ENCODE data around the gene SPATA2L. TPM values are rescaled to one million over a fixed set of nuclear protein-coding genes. Genes with fewer than 3 reads are reported as not detected.
A peak's percentile ranks its signal among the peaks of the same experiment; 100 is the strongest.

The SPATA2L gene
- total and polyA plus RNA-seq, 2 of the 8 experiments (the other 6 are each of a cell fraction or from before 2014, with no cell fraction given): 9.3 to 12.5 TPM

DNA sequence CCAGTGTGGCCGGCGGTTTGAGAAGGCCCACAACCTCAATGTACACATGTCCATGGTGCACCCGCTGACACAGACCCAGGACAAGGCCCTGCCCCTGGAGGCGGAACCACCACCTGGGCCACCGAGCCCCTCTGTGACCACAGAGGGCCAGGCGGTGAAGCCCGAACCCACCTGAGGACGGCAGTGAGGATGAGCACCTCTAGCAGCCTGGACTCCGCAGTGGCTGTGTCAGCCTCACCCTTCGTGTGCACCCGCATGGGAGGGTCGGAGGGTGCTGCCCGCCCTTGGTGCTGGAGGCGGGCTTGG is 36.5 kb upstream of the SPATA2L start:
- Histone ChIP-seq H3K27ac (ENCODE audit: low read depth, low read length) (no peak overlapping the region), H2BK15ac (ENCODE audit: low read length) (no peak overlapping the region), H4K20me1 (replicated peaks in 1 of 2; ENCODE audit: control insufficient read depth in 1 of 2, insufficient read depth in 2 of 2, low read length in 2 of 2) (peaks cover 3 to 8% of the 10 kb centered on the region in 2 experiments), H4K5ac (ENCODE audit: insufficient read length, low read depth, low read length) (no peak overlapping the region), H2BK120ac (replicated peaks; ENCODE audit: low read depth, low read length) (no peak overlapping the region), H3K4me3 (ENCODE audit: extremely low read depth in 1 of 4, insufficient read depth in 2 of 4, low read depth in 3 of 4, low read length in 4 of 4) (no peak overlapping the region), H2BK5ac (ENCODE audit: low read depth, low read length) (no peak overlapping the region), H4K91ac (replicated peaks; ENCODE audit: insufficient read length, low read length) (no peak overlapping the region), H3K23me2 (ENCODE audit: low read depth, low read length) (no peaks in the 10 kb centered on the region), H3K4me2 (ENCODE audit: insufficient read depth in 1 of 2, low read depth in 2 of 2, low read length in 2 of 2) (no peak overlapping the region), H3K79me1 (ENCODE audit: low read depth, low read length) (peaks cover 2% of the 10 kb centered on the region; the same call in 1 of the 2 replicates), H2AK5ac (ENCODE audit: low read depth, low read length) (no peak overlapping the region), H3K14ac (ENCODE audit: insufficient read length) (no peak overlapping the region), H3K9ac (replicated peaks in 1 of 4; ENCODE audit: extremely low read depth in 1 of 4, low read depth in 3 of 4, low read length in 3 of 4) (no peak overlapping the region), H3K79me2 (ENCODE audit: control insufficient read depth in 1 of 2, insufficient read depth in 2 of 2, low read length in 2 of 2) (no peaks in the 10 kb centered on the region), H2BK20ac (ENCODE audit: low read length) (no peak overlapping the region), H3K36me3 (ENCODE audit: control insufficient read depth in 2 of 4, insufficient read depth in 4 of 4, low read length in 3 of 4) (peaks cover 26 to 63% (median 48%) of the 10 kb centered on the region in 4 experiments), H3K9me3 (ENCODE audit: insufficient read depth in 2 of 2, low read depth in 1 of 2, low read length in 1 of 2) (no peaks in the 10 kb centered on the region), H3K18ac (ENCODE audit: extremely low read depth, low read length) (no peak overlapping the region), H3K23ac (ENCODE audit: insufficient read length) (no peak overlapping the region), H2AFZ (ENCODE audit: low read length) (no peak overlapping the region), H3K4me1 (replicated peaks in 1 of 4; ENCODE audit: control insufficient read depth in 3 of 4, insufficient read depth in 4 of 4, low read length in 3 of 4) (no peaks in the 10 kb centered on the region), H3K4ac (replicated peaks; ENCODE audit: insufficient read length, low read depth, low read length) (no peak overlapping the region), H2BK12ac (ENCODE audit: low read depth, low read length) (no peak overlapping the region), H3K27me3 (replicated peaks in 1 of 4; ENCODE audit: control insufficient read depth in 3 of 4, extremely low read depth in 1 of 4, insufficient read depth in 3 of 4, low read length in 3 of 4) (no peaks in the 10 kb centered on the region), H4K8ac (ENCODE audit: extremely low read depth, insufficient read depth, low read length) (peak overlapping the region; percentile 45; the same call in 1 of the 2 replicates), H3K56ac (replicated peaks; ENCODE audit: insufficient read length, low read depth, low read length) (no peak overlapping the region)
- CTCF ChIA-PET (ENCODE audit: partially characterized antibody): interaction anchor here (0.8 to 7.8 kb wide), 5 partner anchors 19 to 170 kb away, joined by 3 to 69 read pairs (median 6); no protein-coding TSS in a partner anchor
- POLR2A ChIA-PET (ENCODE audit: partially characterized antibody): interaction anchor here (0.6 to 16.1 kb wide), 8 partner anchors 9 to 179 kb away, joined by 3 to 193 read pairs (median 4); no protein-coding TSS in a partner anchor
- 85% methylated on average over 14 of the region's 14 CpGs; no CpG with 5 or more reads in 1 of the 2 experiments for WGBS, 2 experiments (ENCODE audit: extremely low coverage in 1 of 2, insufficient coverage in 1 of 2, insufficient read length in 1 of 2, insufficient replicate concordance in 2 of 2, low coverage in 1 of 2, low lambda C conversion rate in 2 of 2, missing lambda C conversion rate in 1 of 2)
- DNase-seq (ENCODE audit: low read depth in 1 of 2, low spot score in 2 of 2): no peak
- no peak for FAIRE-seq
- no peak for TF ChIP-seq CEBPB (IDR thresholded peaks at IDR 0.05; ENCODE audit: low read depth, low read length)
- TF ChIP-seq, protein P1, sequence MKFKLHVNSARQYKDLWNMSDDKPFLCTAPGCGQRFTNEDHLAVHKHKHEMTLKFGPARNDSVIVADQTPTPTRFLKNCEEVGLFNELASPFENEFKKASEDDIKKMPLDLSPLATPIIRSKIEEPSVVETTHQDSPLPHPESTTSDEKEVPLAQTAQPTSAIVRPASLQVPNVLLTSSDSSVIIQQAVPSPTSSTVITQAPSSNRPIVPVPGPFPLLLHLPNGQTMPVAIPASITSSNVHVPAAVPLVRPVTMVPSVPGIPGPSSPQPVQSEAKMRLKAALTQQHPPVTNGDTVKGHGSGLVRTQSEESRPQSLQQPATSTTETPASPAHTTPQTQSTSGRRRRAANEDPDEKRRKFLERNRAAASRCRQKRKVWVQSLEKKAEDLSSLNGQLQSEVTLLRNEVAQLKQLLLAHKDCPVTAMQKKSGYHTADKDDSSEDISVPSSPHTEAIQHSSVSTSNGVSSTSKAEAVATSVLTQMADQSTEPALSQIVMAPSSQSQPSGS (IDR thresholded peaks at IDR 0.05; ENCODE audit: low read length): no peak
- no peak for TF ChIP-seq NANOG (IDR thresholded peaks at IDR 0.05; ENCODE audit: insufficient read depth, low read depth, low read length, poor library complexity, severe bottlenecking)
- TF ChIP-seq JUND (IDR thresholded peaks at IDR 0.05; ENCODE audit: low read length): no peak
- TF ChIP-seq SP1 (IDR thresholded peaks at IDR 0.05; ENCODE audit: low read depth, low read length): no peak
- no peak for TF ChIP-seq RBBP5 (IDR thresholded peaks at IDR 0.05; ENCODE audit: borderline replicate concordance, low read depth, low read length)

Measured in H1 (cell line).